ENCODE data around the gene FAM72A. TPM values are rescaled to one million over a fixed set of nuclear protein-coding genes. Genes with fewer than 3 reads are reported as not detected.
"Not testable (repeated sequence)": the region's sequence is repeated elsewhere in the genome, so short reads cannot be mapped to it uniquely, and the experiment has no call there.

FAM72A gene
- total RNA-seq, 1 experiment from 2014 or later, result 23.0 TPM

GRCh38 chr1:206174182-206174868 is 28.3 kb downstream of the FAM72A start:
- POLR2A ChIA-PET, result not testable (repeated sequence)

GRCh38 chr1:206173110-206173719 is 29.4 kb downstream of the FAM72A start:
- RAD21 ChIA-PET (ENCODE audit: low non-redundant PET in 1 of 2, low total read pairs in 2 of 2, uncharacterized antibody in 2 of 2, unreplicated experiment in 2 of 2); CTCF ChIA-PET; H3K27me3 ChIP-seq (ENCODE audit: insufficient read depth, low read length); H3K9me3 ChIP-seq (ENCODE audit: control insufficient read depth in 1 of 2, insufficient read depth in 1 of 2, low read depth in 1 of 2, low read length in 2 of 2); DNase-seq (ENCODE audit: low read depth, low spot score); H3K9me2 ChIP-seq (ENCODE audit: insufficient read depth); H3K9ac ChIP-seq (ENCODE audit: low read length); H3K79me2 ChIP-seq (ENCODE audit: insufficient read depth, low read length); H3K27ac ChIP-seq (ENCODE audit: low read depth, low read length); BruUV-seq (replicated peaks); intact Hi-C loops (cut with micrococcal nuclease); H4K20me1 ChIP-seq (ENCODE audit: insufficient read depth); H3K36me3 ChIP-seq (ENCODE audit: control insufficient read depth in 1 of 2, insufficient read depth in 2 of 2, low read length in 2 of 2); POLR2A ChIA-PET; H3K4me1 ChIP-seq (ENCODE audit: control insufficient read depth in 1 of 2, insufficient read depth in 2 of 2, low read length in 2 of 2); ATAC-seq; H3K4me3 ChIP-seq (replicated peaks in 1 of 2; ENCODE audit: low read depth in 1 of 2, low read length in 2 of 2); H2AFZ ChIP-seq (ENCODE audit: low read depth, low read length, poor library complexity, severe bottlenecking); H3K4me2 ChIP-seq (ENCODE audit: low read length): not testable (repeated sequence)

More at GRCh38 chr1:206174182-206174868, 28.3 kb downstream of the FAM72A start:
- RAD21 ChIA-PET (ENCODE audit: low non-redundant PET in 1 of 2, low total read pairs in 2 of 2, uncharacterized antibody in 2 of 2, unreplicated experiment in 2 of 2); H3K27ac ChIP-seq (ENCODE audit: low read depth, low read length); H3K4me1 ChIP-seq (ENCODE audit: control insufficient read depth in 1 of 2, insufficient read depth in 2 of 2, low read length in 2 of 2); H3K79me2 ChIP-seq (ENCODE audit: insufficient read depth, low read length); H2AFZ ChIP-seq (ENCODE audit: low read depth, low read length, poor library complexity, severe bottlenecking); H3K4me2 ChIP-seq (ENCODE audit: low read length); H3K27me3 ChIP-seq (ENCODE audit: insufficient read depth, low read length); H4K20me1 ChIP-seq (ENCODE audit: insufficient read depth); H3K9me3 ChIP-seq (ENCODE audit: control insufficient read depth in 1 of 2, insufficient read depth in 1 of 2, low read depth in 1 of 2, low read length in 2 of 2); intact Hi-C loops (cut with micrococcal nuclease); H3K9me2 ChIP-seq (ENCODE audit: insufficient read depth); H3K36me3 ChIP-seq (ENCODE audit: control insufficient read depth in 1 of 2, insufficient read depth in 2 of 2, low read length in 2 of 2); DNase-seq (ENCODE audit: low read depth, low spot score); H3K4me3 ChIP-seq (replicated peaks in 1 of 2; ENCODE audit: low read depth in 1 of 2, low read length in 2 of 2); H3K9ac ChIP-seq (ENCODE audit: low read length); BruUV-seq (replicated peaks): not testable (repeated sequence)
- TF ChIP-seq CTCF (IDR thresholded peaks at IDR 0.05 in 2 of 3, conservative IDR thresholded peaks at IDR 0.05 in 1 of 3; ENCODE audit: borderline replicate concordance in 1 of 3, insufficient read depth in 1 of 3, low read depth in 2 of 3, low read length in 2 of 3) (0 out of 6 replicates have a peak, but pooled peaks of 1 of the 3 experiments have one; percentile 12), RAD21 (IDR thresholded peaks at IDR 0.05; ENCODE audit: low read depth) (0 out of 2 replicates have a peak, but pooled peaks have one; percentile 12)
- peak; percentile 48; the same call in 1 of the 2 replicates for ATAC-seq
- CTCF ChIA-PET, result interaction anchor here (0.7 kb wide), 1 partner anchor 190 kb away, joined by 3 read pairs; no protein-coding TSS in a partner anchor

- POLR2A ChIA-PET; H3K36me3 ChIP-seq (ENCODE audit: control insufficient read depth in 1 of 2, insufficient read depth in 2 of 2, low read length in 2 of 2); CTCF ChIA-PET; H3K4me1 ChIP-seq (ENCODE audit: control insufficient read depth in 1 of 2, insufficient read depth in 2 of 2, low read length in 2 of 2); H3K4me3 ChIP-seq (replicated peaks in 1 of 2; ENCODE audit: low read depth in 1 of 2, low read length in 2 of 2); H4K20me1 ChIP-seq (ENCODE audit: insufficient read depth); ATAC-seq; BruUV-seq (replicated peaks); H3K4me2 ChIP-seq (ENCODE audit: low read length); H3K9me3 ChIP-seq (ENCODE audit: control insufficient read depth in 1 of 2, insufficient read depth in 1 of 2, low read depth in 1 of 2, low read length in 2 of 2); H2AFZ ChIP-seq (ENCODE audit: low read depth, low read length, poor library complexity, severe bottlenecking); intact Hi-C loops (cut with micrococcal nuclease); H3K9ac ChIP-seq (ENCODE audit: low read length); RAD21 ChIA-PET (ENCODE audit: low non-redundant PET in 1 of 2, low total read pairs in 2 of 2, uncharacterized antibody in 2 of 2, unreplicated experiment in 2 of 2); H3K79me2 ChIP-seq (ENCODE audit: insufficient read depth, low read length); H3K27ac ChIP-seq (ENCODE audit: low read depth, low read length); H3K27me3 ChIP-seq (ENCODE audit: insufficient read depth, low read length); H3K9me2 ChIP-seq (ENCODE audit: insufficient read depth); DNase-seq (ENCODE audit: low read depth, low spot score): not testable (repeated sequence)
These were observed 32.8 kb downstream of the FAM72A start for GRCh38 chr1:206169794-206170193.
